GM19468 (cell line): ENCODE measurements around the gene BCL2A1.
"Not testable (repeated sequence)": the region's sequence is repeated elsewhere in the genome, so short reads cannot be mapped to it uniquely, and the experiment has no call there.

Experiments
- ATAC-seq: cut with Tn5 transposase; IDR thresholded peaks from one replicate; pipeline ENCODE4 v1.9.1; 2021; ENCODE audit warnings: mild to moderate bottlenecking, moderate library complexity, moderate number of reproducible peaks; ENCODE audit not compliant: unreplicated experiment; ENCODE audit errors: extremely low read depth

The BCL2A1 gene

GRCh38 chr15:79970624-79971434 lies at the start of gene BCL2A1:
TSS of gene BCL2A1 (minus strand) at chr15:79971196. CDS start at chr15:79971119, 77 bp downstream.
- ATAC-seq: no peak

DNA sequence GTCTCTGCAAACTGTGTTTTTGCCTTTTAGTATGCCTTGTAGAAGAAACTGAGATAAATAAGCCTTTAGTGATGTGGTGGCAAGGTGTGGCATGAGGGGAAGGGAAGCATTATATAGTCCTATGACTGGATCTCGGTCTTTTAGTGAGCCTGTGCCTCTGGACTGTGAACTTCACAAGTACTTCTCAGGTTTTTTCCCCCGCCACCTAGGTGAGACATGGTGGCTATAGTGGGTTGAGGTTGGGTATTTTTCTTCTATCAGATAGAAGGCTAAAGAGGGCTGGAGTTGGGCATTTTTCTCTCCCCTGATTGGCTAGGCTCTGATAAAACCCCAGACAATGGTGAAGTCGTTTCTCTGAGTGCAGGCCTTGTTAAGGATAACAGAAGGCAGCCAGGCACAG lies 49.7 kb upstream of the BCL2A1 start:
- no peak for ATAC-seq

DNA sequence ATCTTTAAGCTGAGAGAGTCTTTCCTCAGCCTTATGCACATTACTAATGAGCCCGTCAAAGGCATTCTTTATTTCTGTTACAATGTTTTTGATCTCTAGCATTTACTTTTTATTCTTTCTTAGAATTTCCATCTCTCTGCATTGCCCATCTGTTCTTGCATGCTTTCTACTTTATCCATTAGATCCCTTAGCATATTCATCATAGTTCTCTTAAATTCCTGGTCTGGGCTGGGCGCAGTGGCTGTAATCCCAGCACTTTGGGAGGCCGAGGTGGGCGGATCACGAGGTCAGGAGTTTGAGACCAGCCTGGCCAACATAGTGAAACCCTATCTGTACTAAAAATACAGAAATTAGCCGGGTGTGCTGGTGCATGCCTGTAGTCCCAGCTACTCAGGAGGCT lies 49.2 kb upstream of the BCL2A1 start:
- not testable (repeated sequence) for ATAC-seq

GRCh38 chr15:80019168-80019745 lies 48.3 kb upstream of the BCL2A1 start:
- ATAC-seq: no peak

DNA sequence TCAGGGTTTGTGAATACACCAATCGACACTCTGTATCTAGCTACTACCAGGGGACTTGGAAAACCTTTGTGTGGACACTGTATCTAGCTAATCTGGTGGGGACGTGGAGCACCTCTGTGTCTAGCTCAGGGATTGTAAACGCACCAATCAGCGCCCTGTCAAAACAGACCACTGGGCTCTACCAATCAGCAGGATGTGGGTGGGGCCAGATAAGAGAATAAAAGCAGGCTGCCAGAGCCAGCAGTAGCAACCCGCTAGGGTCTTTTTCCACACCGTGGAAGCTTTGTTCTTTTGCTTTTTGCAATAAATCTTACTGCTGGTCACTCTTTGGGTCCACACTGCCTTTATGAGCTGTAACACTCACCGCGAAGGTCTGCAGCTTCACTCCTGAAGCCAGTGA lies 46.1 kb upstream of the BCL2A1 start:
- ATAC-seq: not testable (repeated sequence)

- not testable (repeated sequence) for ATAC-seq
Observed at GRCh38 chr15:80016506-80016905, 45.5 kb upstream of the BCL2A1 start.

DNA sequence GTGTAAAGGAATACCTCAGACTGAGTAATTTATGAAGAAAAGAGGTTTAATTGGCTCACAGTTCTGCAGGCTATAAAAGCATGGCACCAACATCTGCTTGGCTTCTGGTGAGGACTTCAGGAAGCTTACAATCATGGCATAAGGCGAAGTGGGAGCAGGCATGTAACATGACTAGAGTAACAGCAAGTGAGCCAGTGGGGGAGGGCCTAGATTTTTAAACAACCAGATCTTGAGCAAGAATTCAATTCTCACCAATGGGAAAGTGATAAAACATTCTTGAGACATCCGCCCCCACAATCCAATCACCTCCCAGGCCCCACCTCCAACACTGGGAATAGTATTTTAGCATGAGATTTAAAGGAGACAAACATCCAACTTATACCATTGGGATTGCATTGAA lies 44.2 kb upstream of the BCL2A1 start:
- ATAC-seq: no peak

- not testable (repeated sequence) for ATAC-seq
Observed at GRCh38 chr15:80014186-80014585, 43.2 kb upstream of the BCL2A1 start.

DNA sequence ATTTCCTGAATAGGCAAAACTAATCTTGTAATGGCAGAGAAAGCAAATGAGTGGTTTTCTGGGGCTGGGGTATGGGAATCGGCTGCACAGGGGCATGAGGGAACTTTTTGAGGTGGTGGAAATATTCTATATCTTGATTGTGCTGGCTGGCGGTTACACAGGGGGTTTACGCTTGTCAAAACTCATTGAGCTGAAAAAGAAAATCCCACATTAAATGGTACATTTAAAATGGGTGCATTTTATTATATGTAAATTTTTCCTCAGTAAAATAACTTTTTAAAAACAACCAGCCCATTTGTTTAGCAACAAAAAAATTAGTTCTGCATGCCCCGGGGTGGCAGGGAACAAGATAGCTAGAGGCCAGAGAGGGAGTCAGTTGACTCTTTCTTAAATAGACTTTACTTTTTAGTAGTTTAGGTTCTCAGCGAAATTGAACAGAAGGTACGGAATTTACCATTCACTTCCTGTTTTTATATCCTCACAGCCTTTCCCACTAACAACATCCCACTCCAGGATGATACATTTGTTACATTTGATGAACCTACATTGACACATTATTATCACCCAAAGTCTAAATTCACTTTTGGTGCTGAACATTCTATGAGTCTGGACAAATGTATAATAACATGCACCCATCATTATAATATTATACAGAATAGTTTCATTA lies 41.2 kb upstream of the BCL2A1 start:
- no peak for ATAC-seq

GRCh38 chr15:80011596-80011995 lies 40.6 kb upstream of the BCL2A1 start:
- no peak for ATAC-seq

- ATAC-seq: not testable (repeated sequence)
Observed at GRCh38 chr15:80011041-80011523, 40.1 kb upstream of the BCL2A1 start.

DNA sequence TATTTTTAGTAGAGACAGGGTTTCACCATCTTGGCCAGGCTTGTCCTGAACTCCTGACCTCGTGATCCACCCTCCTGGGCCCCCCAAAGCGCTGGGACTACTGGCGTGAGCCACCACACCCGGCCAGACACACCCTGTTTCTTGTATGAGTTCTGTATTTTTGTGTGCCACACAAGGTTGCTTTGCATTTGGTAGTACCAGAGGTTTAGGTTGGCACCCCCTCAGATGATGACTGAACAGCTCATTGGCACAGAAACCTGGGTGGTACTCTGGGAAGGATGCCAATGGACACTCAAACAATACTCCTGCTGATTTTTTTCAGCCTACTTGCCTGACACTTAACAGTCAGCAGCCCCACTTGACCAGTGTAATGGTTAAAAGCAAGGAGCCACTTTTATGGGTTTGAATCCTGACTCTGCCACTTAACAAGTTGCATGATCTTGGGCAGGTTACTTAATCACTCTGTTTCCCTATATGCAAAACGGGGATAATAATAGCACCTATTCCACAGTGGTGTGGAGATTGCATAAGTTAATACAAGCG lies 39.2 kb upstream of the BCL2A1 start:
- ATAC-seq: no peak

GRCh38 chr15:80007532-80007931 lies 36.5 kb upstream of the BCL2A1 start:
- no peak for ATAC-seq

DNA sequence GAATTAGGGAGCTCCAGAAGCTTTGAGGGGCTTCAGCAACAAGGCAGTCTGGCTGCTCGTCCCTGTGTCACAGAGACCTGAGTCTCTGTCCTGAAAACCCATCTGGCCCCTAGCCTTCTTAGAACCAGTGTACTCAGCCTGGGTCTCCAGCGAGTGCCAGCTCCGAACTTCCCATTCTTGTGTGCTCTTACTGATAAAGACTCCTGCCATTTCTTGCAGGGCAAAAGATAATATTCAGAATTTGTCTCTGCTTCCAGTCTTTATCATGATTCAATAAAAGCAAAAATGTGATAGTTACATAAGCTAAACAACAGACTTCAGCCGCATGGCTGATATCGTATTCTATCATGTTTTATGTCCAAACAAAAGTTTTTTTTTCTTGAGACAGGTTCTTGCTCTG lies 36.0 kb upstream of the BCL2A1 start:
- no peak for ATAC-seq

GRCh38 chr15:80003934-80004472 lies 33.0 kb upstream of the BCL2A1 start:
- no peak for ATAC-seq

GRCh38 chr15:80003171-80003570 lies 32.2 kb upstream of the BCL2A1 start:
- ATAC-seq: no peak

- ATAC-seq: no peak
Observed at GRCh38 chr15:80002267-80002666, 31.3 kb upstream of the BCL2A1 start.

GRCh38 chr15:79994615-79995014 lies 23.6 kb upstream of the BCL2A1 start:
- no peak for ATAC-seq

DNA sequence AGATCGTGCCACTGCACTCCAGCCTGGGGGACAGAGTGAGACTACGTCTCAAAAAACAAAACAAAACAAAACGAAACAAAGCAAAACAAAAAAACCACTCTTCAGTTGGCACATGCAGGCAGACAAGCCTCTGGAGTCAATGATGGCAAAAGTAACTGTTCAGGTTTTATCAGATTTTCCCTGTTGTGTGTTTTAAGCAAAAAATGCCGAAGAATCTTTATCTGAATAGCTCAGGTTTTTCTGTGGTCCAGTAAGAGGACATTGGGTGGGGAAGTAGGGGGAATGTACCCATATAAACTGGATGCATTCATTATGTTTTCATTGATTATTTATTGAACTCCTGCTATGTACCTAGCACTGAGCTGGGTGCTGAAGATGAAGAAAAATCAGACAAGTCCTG lies 20.8 kb upstream of the BCL2A1 start:
- ATAC-seq: no peak

- ATAC-seq: no peak
Observed at GRCh38 chr15:79990997-79991334, 20.0 kb upstream of the BCL2A1 start.
